Measurements from ENCODE around the gene SLC12A7. TPM values are rescaled to one million over a fixed set of nuclear protein-coding genes. Genes with fewer than 3 reads are reported as not detected.

The SLC12A7 gene
- total RNA-seq, 1 donor from 2014 or later, result 24.5 TPM

DNA sequence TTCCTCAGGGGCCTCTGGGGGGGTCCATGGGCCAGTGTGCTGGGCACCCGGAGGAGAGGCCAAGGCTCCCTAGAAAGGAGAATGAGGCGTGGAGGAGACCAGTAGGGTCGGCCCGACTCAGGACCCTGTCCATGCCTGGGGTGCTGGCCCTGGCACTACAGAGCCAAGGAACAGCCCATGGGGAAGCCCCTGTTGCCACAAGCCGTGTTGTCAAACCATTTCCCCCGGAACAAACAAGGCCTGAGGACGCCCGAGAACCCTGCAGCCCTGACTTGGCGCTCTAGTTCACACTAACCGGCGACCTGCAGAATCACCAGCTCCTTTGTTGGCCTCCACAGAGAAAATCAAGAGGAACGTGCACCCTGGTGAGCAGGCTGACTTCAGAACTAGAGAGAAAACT lies 41.6 kb upstream of the SLC12A7 start:
- no peak overlapping the region for H3K4me3 Mint-ChIP-seq (ENCODE audit: unreplicated experiment)
- TF ChIP-seq, protein P1, sequence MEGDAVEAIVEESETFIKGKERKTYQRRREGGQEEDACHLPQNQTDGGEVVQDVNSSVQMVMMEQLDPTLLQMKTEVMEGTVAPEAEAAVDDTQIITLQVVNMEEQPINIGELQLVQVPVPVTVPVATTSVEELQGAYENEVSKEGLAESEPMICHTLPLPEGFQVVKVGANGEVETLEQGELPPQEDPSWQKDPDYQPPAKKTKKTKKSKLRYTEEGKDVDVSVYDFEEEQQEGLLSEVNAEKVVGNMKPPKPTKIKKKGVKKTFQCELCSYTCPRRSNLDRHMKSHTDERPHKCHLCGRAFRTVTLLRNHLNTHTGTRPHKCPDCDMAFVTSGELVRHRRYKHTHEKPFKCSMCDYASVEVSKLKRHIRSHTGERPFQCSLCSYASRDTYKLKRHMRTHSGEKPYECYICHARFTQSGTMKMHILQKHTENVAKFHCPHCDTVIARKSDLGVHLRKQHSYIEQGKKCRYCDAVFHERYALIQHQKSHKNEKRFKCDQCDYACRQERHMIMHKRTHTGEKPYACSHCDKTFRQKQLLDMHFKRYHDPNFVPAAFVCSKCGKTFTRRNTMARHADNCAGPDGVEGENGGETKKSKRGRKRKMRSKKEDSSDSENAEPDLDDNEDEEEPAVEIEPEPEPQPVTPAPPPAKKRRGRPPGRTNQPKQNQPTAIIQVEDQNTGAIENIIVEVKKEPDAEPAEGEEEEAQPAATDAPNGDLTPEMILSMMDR (IDR thresholded peaks at IDR 0.05; ENCODE audit: unreplicated experiment), result no peak

DNA sequence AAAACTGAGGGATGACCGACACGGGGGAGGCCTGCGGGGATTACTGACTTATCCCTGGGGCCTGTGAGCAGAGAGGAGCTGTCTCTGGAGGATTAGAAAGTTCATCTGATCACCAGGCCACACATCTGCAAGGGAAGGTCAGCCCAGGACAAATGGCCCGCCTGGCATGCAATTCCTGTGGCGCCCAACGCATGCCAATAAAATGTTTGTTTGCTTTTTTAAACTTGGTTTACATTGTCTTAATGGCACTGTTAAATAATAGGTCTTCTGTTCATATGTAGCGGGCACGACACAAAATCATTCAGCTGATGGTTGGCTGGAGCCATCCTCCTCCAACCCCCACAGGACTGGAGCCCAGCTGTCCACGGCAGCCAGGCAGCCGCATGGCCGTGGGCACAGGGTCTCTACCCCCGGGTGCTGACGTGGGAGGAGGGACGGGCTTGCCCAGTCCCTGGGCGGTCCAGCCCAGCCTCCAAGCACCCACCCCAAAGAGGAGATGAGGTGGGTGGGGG lies 41.0 kb upstream of the SLC12A7 start:
- Mint-ChIP-seq H3K4me1 (ENCODE audit: unreplicated experiment) (peaks cover 5% of the 10 kb centered on the region), H3K27me3 (ENCODE audit: unreplicated experiment) (peaks cover 14% of the 10 kb centered on the region), H3K36me3 (ENCODE audit: low read depth, unreplicated experiment) (peaks cover 12% of the 10 kb centered on the region), H3K27ac (ENCODE audit: unreplicated experiment) (no peak overlapping the region), H3K4me3 (ENCODE audit: unreplicated experiment) (no peak overlapping the region), H3K9me3 (ENCODE audit: unreplicated experiment) (no peaks in the 10 kb centered on the region)
- TF ChIP-seq, protein P1 (IDR thresholded peaks at IDR 0.05; ENCODE audit: unreplicated experiment), result no peak
- no peak for DNase-seq (ENCODE audit: low spot score)

More for the DNA sequence above, 41.6 kb upstream of the SLC12A7 start:
- Mint-ChIP-seq H3K4me1 (ENCODE audit: unreplicated experiment) (peaks cover 5% of the 10 kb centered on the region), H3K27me3 (ENCODE audit: unreplicated experiment) (peaks cover 16% of the 10 kb centered on the region), H3K27ac (ENCODE audit: unreplicated experiment) (no peak overlapping the region), H3K9me3 (ENCODE audit: unreplicated experiment) (no peaks in the 10 kb centered on the region), H3K36me3 (ENCODE audit: low read depth, unreplicated experiment) (peaks cover 14% of the 10 kb centered on the region)
- DNase-seq (ENCODE audit: low spot score), result no peak

DNA sequence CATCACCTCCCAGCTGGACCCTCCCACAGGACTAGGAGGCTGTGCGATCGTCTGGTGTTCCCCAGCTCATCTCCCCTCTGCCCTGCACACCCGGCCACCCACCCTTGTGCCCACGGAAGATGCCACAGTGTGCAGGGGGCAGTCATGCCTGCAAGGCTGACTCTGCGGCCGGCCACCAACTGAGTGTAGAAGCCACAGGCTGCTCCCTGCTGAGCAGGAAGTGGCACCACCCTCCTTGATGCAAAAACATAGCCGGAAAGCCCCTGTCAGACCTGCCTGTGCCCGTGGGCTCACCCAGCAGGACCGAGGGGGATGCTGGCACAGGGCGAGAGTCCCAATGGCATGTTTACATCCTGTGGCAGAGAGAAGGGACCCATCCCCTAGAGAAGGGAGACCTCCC lies 40.3 kb upstream of the SLC12A7 start:
- TF ChIP-seq, protein P1 (IDR thresholded peaks at IDR 0.05; ENCODE audit: unreplicated experiment), result no peak
- H3K36me3 Mint-ChIP-seq (ENCODE audit: low read depth, unreplicated experiment), result peaks cover 6% of the 10 kb centered on the region
- no peak overlapping the region for H3K4me3 Mint-ChIP-seq (ENCODE audit: unreplicated experiment)
- no peak for DNase-seq (ENCODE audit: low spot score)
- H3K27ac Mint-ChIP-seq (ENCODE audit: unreplicated experiment), result no peak overlapping the region
- H3K4me1 Mint-ChIP-seq (ENCODE audit: unreplicated experiment), result peaks cover 7% of the 10 kb centered on the region
- H3K27me3 Mint-ChIP-seq (ENCODE audit: unreplicated experiment), result peaks cover 13% of the 10 kb centered on the region
- no peaks in the 10 kb centered on the region for H3K9me3 Mint-ChIP-seq (ENCODE audit: unreplicated experiment)

DNA sequence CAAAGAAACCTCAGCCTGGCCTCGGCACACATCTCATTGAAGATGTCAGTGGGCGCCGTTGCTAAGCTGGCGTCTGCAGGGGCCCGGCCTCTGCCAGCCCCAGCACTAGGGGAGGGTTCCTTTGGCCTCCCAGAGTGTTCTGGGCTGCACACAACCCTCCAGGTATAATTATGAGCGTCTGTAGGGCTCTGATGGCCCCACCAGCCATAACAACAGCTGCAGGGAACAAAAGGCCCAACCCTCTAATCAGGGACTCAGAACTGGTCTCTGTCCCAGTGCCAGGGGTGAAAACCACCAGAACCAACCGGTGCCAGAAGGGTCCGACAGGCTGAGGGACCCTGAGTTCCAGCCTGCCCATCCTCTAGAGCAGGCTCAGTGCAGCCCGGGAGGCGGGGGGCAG lies 39.5 kb upstream of the SLC12A7 start:
- no peak overlapping the region for H3K27ac Mint-ChIP-seq (ENCODE audit: unreplicated experiment)
- H3K4me1 Mint-ChIP-seq (ENCODE audit: unreplicated experiment), result peaks cover 13% of the 10 kb centered on the region
- H3K4me3 Mint-ChIP-seq (ENCODE audit: unreplicated experiment), result no peak overlapping the region
- TF ChIP-seq, protein P1 (IDR thresholded peaks at IDR 0.05; ENCODE audit: unreplicated experiment), result no peak
- H3K27me3 Mint-ChIP-seq (ENCODE audit: unreplicated experiment), result peaks cover 13% of the 10 kb centered on the region
- H3K9me3 Mint-ChIP-seq (ENCODE audit: unreplicated experiment), result no peaks in the 10 kb centered on the region
- DNase-seq (ENCODE audit: low spot score), result no peak
- peaks cover 5% of the 10 kb centered on the region for H3K36me3 Mint-ChIP-seq (ENCODE audit: low read depth, unreplicated experiment)

DNA sequence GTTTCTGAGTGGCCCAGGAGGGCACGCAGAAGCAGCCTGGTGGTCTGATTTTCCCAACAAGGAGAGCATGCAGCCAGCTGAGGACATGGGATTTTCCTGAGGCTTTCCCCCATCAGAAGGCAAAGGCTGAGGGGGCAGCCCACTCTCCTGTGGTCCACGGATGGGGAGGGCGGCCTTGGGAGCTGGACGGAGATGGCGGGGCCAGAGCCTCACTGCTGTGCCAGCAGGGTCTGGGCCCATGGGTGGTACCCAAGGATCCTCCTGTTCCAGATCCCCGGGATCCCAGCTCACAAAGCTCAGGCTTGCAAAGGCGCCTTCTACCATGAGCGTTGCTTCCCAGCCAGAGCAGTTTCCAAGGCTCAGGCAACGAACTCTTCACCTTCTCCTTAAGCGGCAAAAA lies 39.0 kb upstream of the SLC12A7 start:
- TF ChIP-seq, protein P1 (IDR thresholded peaks at IDR 0.05; ENCODE audit: unreplicated experiment), result no peak
- no peak overlapping the region for H3K27ac Mint-ChIP-seq (ENCODE audit: unreplicated experiment)
- peaks cover 15% of the 10 kb centered on the region for H3K4me1 Mint-ChIP-seq (ENCODE audit: unreplicated experiment)
- H3K9me3 Mint-ChIP-seq (ENCODE audit: unreplicated experiment), result no peaks in the 10 kb centered on the region
- DNase-seq (ENCODE audit: low spot score), result no peak
- peaks cover 13% of the 10 kb centered on the region for H3K27me3 Mint-ChIP-seq (ENCODE audit: unreplicated experiment)
- H3K4me3 Mint-ChIP-seq (ENCODE audit: unreplicated experiment), result no peak overlapping the region
- H3K36me3 Mint-ChIP-seq (ENCODE audit: low read depth, unreplicated experiment), result peaks cover 5% of the 10 kb centered on the region
